HG03039 (cell line): ENCODE data around the gene NUPR1.
"Not testable (repeated sequence)": the region's sequence is repeated elsewhere in the genome, so short reads cannot be mapped to it uniquely, and the experiment has no call there.

ENCODE experiments used
- ATAC-seq: cut with Tn5 transposase; IDR thresholded peaks from one replicate; pipeline ENCODE4 v1.9.1; 2021; ENCODE audit warnings: mild to moderate bottlenecking, moderate library complexity; ENCODE audit not compliant: unreplicated experiment

Gene NUPR1

DNA sequence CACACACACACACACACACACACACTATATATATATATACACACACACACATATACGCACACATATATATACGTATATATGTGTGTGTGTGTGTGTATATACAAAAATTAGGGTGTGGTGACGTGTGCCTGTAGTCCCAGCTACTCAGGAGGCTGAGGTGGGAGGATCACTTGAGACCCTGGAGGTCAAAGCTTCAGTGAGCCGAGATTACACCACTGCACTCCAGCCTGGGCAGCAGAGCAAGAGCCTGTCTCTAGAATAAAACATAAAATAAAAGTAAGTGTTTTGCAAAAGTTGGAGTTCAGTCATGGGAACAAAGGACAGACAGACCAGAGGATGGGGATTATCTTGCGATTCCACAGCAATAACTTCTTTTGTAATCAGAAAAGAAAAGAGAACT, 10.8 kb downstream of the NUPR1 start:
- ATAC-seq, result no peak

DNA sequence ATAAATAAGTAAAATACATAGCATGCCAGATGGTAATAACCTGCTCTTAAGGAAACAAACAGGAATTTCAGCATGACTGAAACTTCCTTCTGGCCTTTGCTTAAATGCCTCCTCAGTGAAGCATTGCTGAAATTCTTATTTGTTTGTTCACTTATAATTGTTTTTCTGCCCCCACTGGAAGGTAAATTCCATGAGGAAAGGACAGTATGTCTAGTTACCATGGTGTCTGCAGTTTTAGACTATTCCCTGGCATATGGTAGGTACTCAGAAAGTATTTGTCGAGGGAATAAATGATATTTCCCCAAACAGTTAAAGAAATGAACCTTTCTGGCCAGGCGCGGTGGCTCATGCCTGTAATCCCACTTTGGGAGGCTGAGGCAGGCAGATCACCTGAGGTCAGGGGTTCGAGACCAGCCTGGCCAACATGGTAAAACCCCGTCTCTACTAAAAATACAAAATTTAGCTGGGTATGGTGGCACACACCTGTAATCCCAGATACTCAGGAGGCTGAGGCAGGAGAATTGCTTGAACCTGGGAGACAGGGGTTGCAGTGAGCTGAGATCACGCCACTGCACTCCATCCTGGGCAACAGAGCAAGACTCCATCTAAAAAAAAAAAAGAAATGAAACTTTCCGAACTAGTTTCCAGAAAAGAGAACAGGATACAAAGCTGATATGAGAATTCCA, 11.5 kb downstream of the NUPR1 start:
- ATAC-seq, result not testable (repeated sequence)

- no peak for ATAC-seq
These were observed 12.3 kb downstream of the NUPR1 start for GRCh38 chr16:28526201-28527099.

GRCh38 chr16:28524681-28525171, 14.0 kb downstream of the NUPR1 start:
- no peak for ATAC-seq

DNA sequence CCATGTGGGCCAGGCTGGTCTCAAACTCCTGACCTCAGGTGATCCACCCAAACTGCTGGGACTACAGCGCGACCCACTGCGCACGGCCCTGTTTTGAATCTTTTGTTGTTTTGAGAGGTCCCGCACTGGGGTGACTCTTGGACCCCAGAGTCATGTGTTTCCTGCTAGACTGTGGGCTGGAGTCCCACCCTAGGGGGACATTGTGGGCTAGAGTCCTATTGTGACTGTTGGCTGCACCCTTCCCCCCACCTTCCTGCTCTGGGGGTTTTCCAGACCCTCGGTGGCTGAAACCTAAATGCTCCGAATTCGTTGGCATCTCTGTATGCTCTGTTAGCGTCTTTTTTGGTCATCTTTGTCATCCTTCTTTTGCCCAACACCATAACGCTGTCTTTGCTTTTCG, 16.0 kb downstream of the NUPR1 start:
- no peak for ATAC-seq

DNA sequence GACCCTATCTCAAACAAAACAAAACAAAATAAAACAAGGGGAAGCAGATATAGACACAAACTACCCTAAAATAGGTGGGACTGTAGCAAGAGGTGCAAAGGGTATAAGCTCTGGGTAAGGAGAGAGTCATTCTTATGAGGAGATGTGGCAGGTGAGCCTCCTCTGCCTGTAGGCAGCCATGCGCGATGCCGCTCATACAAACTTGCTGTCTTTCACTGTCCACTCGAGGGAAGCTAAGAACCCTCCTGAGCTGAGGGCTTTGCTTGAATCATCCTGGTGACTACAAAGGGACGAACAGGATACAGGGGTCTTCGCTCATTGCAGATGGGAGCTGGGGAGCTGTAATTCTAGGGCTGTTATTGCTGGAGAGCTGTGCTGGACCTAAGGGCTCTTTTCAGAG, 17.3 kb downstream of the NUPR1 start:
- ATAC-seq, result no peak

- no peak for ATAC-seq
These were observed 18.1 kb downstream of the NUPR1 start for GRCh38 chr16:28520672-28521071.

GRCh38 chr16:28514246-28514645, 24.5 kb downstream of the NUPR1 start:
- no peak for ATAC-seq

- no peak for ATAC-seq
These were observed 25.1 kb downstream of the NUPR1 start for GRCh38 chr16:28513484-28514181.

- no peak for ATAC-seq
These were observed 26.7 kb downstream of the NUPR1 start for GRCh38 chr16:28511801-28512789.

DNA sequence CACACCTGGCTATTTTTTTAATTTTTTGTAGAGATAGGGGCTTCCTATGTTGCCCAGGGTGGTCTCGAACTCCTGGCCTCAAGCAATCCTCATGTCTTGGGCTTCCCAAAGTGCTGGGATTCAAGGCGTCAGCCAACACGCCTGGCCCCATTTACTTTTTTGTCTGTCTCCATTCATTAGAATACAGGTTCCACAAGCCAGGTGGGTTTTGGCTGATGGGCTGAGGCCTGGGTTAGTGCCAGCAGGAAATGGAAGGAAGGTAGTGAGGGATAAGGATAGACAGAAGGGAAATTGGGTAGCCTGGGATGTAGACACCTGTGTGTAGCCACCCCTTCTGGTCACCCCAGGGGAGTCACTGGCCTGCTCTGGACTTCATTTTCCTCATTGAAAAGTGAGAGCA, 27.7 kb downstream of the NUPR1 start:
- no peak for ATAC-seq

DNA sequence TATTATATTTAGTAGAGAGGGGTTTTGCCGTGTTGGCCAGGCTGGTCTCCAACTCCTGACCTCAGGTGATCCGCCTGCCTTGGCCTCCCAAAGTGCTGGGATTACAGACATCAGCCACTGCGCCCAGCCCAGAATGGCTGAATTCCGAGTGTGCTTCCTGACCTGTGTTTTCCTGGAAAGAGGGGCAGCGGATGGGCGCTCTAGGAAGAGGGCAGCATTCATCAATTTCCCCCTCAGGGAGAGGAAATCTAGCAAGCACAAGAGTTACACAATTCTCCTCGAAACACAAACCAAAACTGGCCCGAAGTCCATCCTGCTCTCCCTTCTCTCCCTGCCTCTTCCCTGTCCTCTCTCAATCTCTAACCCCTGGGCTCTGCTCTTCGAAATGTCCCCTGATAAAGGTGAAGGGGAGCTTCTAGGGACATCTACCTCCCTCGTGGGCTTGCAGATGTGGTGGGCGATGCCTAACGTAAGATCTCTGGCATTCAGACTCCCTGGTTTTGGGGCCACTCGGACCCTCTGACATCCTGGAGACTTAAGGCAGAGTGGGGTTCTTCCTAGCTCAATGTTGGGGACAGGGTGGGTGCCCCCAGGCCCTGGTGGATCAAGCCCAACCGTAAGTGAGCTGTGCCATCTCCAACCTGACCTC, 33.2 kb downstream of the NUPR1 start:
- no peak for ATAC-seq

DNA sequence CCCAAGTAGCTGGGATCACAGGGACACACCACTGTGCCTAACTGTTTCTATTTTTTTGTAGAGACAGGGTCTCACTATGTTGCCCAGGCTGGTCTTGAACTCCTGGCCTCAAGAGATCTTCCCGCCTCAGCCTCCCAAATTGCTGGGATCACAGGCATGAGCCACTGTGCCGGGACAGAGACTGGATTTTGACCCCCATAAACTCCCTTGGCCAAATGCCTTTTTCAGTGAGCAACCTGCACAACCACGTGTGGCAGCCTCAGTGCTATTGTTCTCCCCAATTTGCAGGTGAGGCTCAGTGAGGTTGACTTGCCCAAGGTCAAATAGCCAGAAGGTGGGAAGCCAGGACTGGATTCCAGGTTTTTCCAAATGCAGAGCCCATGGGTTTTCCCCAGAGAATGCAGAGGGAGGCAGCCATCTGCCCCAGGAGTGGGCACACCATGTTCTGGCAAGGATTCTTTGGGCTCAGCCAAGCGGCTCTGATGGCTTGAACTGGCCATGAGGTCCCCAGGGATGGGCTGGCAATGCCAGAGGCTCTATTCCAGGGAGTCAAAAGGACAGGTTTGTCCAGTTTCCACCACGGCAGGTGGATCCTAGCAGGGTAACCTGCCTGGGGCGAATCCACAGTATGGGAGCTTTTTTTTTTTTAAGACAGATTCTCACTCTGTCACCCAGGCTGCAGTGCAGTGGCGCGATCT, 33.9 kb downstream of the NUPR1 start:
- ATAC-seq, result no peak

DNA sequence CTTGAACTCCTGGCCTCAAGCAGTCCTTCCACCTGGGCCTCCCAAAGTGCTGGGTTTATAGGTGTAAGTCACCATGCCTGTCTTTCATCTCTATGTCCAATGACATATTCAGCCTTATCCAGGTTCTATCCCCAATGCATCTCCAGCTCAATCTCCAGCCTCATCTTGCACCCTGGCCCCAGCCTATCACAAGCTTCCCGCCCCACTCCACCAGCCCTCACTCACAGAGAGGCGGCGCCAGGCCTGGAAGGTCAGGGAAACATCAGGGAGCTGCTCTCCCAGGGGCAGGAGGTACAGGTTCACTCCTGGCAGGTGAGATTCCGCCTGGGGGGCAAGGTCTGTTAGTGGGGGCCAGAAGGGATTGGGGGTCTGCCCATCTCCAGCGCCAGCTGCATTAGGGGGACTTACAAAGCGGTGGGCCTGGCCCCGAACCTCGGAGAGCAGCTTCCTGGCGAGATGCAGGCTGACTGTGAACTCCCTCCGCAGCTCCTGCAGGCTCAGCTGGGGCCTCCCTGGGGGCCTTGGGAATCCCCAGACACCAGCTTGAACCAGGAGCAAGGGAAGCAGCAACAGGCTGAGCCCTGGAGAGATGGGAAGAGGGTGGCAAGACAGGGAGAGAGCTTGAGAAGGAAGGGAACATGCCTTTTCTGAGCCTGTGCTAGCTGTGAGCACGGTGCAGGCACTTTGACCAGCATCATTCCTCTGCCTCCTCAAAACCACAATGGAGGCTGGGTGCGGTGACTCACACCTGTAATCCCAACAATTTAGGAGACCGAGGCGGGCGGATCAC, 35.1 kb downstream of the NUPR1 start:
- ATAC-seq, result no peak

DNA sequence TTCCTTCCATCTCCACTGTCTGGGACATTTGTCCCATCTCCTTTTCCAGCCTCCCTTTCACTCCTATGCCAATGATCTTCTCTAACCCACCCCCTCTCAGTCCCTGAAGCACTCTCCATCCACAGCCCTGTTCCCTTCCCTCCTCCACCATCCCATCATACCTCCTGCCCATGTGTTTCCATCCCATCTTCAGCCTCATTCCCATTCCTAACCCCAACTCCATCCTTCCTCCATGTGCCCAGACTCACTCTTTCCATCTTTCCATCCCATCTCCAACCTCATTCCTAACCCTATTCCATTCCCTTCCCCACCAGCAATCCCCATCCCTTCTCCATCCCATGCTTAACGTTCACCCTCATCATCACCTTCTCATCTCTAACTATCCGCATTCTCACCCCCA, 36.5 kb downstream of the NUPR1 start:
- no peak for ATAC-seq

- ATAC-seq, result no peak
These were observed 37.2 kb downstream of the NUPR1 start for GRCh38 chr16:28501258-28502232.

DNA sequence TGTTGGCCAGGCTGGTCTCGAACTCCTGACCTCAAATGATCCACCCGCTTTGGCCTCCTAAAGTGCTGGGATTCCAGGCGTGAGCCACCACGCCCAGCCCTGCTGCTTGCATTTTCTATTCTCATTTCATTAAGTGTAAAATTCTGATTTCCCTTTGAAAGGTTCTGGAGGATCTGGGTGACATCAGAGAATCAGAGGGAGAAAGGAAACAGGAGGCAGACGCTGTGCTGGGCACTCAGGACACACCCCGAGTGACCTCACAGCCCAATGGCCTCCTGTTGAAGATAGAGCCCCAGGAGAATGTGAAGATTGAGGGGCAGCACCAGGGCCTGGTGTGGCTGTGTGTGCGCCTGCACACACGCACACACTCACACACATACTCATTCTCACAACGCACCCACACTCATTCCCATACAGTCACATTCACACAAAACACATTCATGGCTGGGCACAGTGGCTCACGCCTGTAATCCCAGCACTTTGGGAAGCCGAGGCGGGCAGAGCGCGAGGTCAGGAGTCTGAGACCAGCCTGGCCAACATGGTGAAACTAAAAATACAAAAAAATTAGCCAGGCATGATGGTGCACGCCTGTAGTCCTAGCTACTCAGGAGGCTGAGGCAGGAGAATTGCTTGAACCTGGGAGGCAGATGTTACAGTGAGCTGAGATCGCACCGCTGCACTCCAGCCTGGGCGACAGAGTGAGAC, 38.1 kb downstream of the NUPR1 start:
- not testable (repeated sequence) for ATAC-seq
